COLO668 (cell line): Measurements from ENCODE around the gene EIF5.
"Not testable (repeated sequence)": the region's sequence is repeated elsewhere in the genome, so short reads cannot be mapped to it uniquely, and the experiment has no call there.

Experiments
- DNase-seq: peaks from one replicate; lab custom pipeline; 2025; ENCODE audit not compliant: unreplicated experiment; lab: John Stamatoyannopoulos, UW

EIF5 gene

GRCh38 chr14:103332143-103332919 is 1.7 kb upstream of the EIF5 start:
- no peak for DNase-seq

GRCh38 chr14:103334644-103335622 is 896 bp downstream of the EIF5 start:
- peak; percentile 88 for DNase-seq

- no peak for DNase-seq
Measured at GRCh38 chr14:103336191-103336590, 2.2 kb downstream of the EIF5 start.

- DNase-seq: no peak
Measured at GRCh38 chr14:103337794-103338193, 3.8 kb downstream of the EIF5 start.

GRCh38 chr14:103339561-103339960 is 5.5 kb downstream of the EIF5 start:
- no peak for DNase-seq

GRCh38 chr14:103340480-103341212 is 6.6 kb downstream of the EIF5 start:
- DNase-seq: no peak

GRCh38 chr14:103341250-103342129 is 7.5 kb downstream of the EIF5 start:
- DNase-seq: no peak

GRCh38 chr14:103343164-103343879 is 9.3 kb downstream of the EIF5 start:
- DNase-seq: no peak

GRCh38 chr14:103343905-103344797 is 10.1 kb downstream of the EIF5 start:
- DNase-seq: no peak

- DNase-seq: no peak
Measured at GRCh38 chr14:103346286-103346685, 12.2 kb downstream of the EIF5 start.

- no peak for DNase-seq
Measured at GRCh38 chr14:103347091-103347815, 13.2 kb downstream of the EIF5 start.

GRCh38 chr14:103348154-103348553 is 14.1 kb downstream of the EIF5 start:
- DNase-seq: no peak

- DNase-seq: no peak
Measured at GRCh38 chr14:103349982-103350381, 15.9 kb downstream of the EIF5 start.

GRCh38 chr14:103353362-103353761 is 19.3 kb downstream of the EIF5 start:
- DNase-seq: no peak

GRCh38 chr14:103354141-103354540 is 20.1 kb downstream of the EIF5 start:
- no peak for DNase-seq

GRCh38 chr14:103356024-103356682 is 22.1 kb downstream of the EIF5 start:
- DNase-seq: no peak

GRCh38 chr14:103357552-103357951 is 23.5 kb downstream of the EIF5 start:
- not testable (repeated sequence) for DNase-seq
